K562 (cell line): ENCODE data around the gene BOLA1. TPM values are rescaled to one million over a fixed set of nuclear protein-coding genes. Genes with fewer than 3 reads are reported as not detected.
"Not testable (repeated sequence)": the region's sequence is repeated elsewhere in the genome, so short reads cannot be mapped to it uniquely, and the experiment has no call there.

Experiments used
- ATAC-seq: fragments of 200-7000 bp; cut with Tn5 transposase; 3 replicates; pipeline ENCODE4 v1.9.1; 2020; ENCODE audit warnings: moderate library complexity
- BruUV-seq: library from RNA; stranded (reverse); fragments of 400-500 nt; replicated peaks from 2 replicates; lab custom pipeline; 2021; lab: Mats Ljungman, UMichigan
- CTCF ChIA-PET: fragments of 300-600 bp; formaldehyde crosslinking; extraction: SDS; loops from one replicate; lab custom pipeline; 2021; ENCODE audit warnings: low intra/inter-chr PET ratio; lab: Yijun Ruan, JAX
- POLR2A ChIA-PET: fragments of 300-600, 350-650 bp; sonication (Branson Sonifier 250); formaldehyde crosslinking; extraction: SDS; loops from one replicate; lab custom pipeline; 2021; ENCODE audit warnings: antibody characterized with exemption, inconsistent platforms; lab: Yijun Ruan, JAX
- DNase-seq, 4 experiments: peaks; one replicate each; pipeline versions ENCODE4 v3.0.0 to v3.0.0-alpha.2; 2011 to 2018; ENCODE audit warnings: low spot score in 3 of 4, mixed read lengths in 3 of 4; ENCODE audit errors: extremely low read depth in 1 of 4
- FAIRE-seq: peaks from 2 replicates; lab custom pipeline; 2011; peaks lifted over from hg19 to GRCh38; lab: Jason Lieb, UNC
- H2AFZ ChIP-seq: 2 replicates; pipeline ENCODE4 v1.6.0; 2011; ENCODE audit warnings: low read depth, low read length, control low read depth, inconsistent platforms
- H3K27ac ChIP-seq: fragments of 200-600 bp; 3 replicates; pipeline ENCODE4 v1.8.0; 2011; ENCODE audit warnings: low read depth, mild to moderate bottlenecking, control low read depth, inconsistent platforms, low read length, moderate library complexity, mixed read lengths; ENCODE audit errors: extremely low read depth
- H3K27me3 ChIP-seq, 2 experiments: fragments of 300-600 bp in 1 of 2; 2 replicates in 1 of 2; 3 replicates in 1 of 2; pipeline versions ENCODE4 v1.6.0 to v1.8.0; 2011; ENCODE audit warnings: inconsistent platforms in 2 of 2, low read length in 2 of 2, mild to moderate bottlenecking in 1 of 2, mixed read lengths in 1 of 2, moderate library complexity in 1 of 2; ENCODE audit not compliant: control insufficient read depth in 2 of 2, insufficient read depth in 2 of 2
- H3K36me3 ChIP-seq: fragments of 300-600 bp; 3 replicates; pipeline ENCODE4 v1.8.0; 2011; ENCODE audit warnings: mild to moderate bottlenecking, low read length, inconsistent platforms; ENCODE audit not compliant: control insufficient read depth, insufficient read depth
- H3K4me1 ChIP-seq, 2 experiments: fragments of 200-600 bp in 1 of 2; replicated peaks in 1 of 2; 2 replicates in 1 of 2; 3 replicates in 1 of 2; pipeline versions ENCODE4 v1.5.1 to v1.8.0; 2011; ENCODE audit warnings: inconsistent platforms in 2 of 2, low read length in 2 of 2, mild to moderate bottlenecking in 1 of 2, mixed read lengths in 1 of 2, moderate library complexity in 1 of 2; ENCODE audit not compliant: control insufficient read depth in 2 of 2, insufficient read depth in 2 of 2
- H3K4me2 ChIP-seq: 2 replicates; pipeline ENCODE4 v1.6.1; 2011; ENCODE audit warnings: low read length, control low read depth, inconsistent platforms, mixed read lengths; ENCODE audit not compliant: insufficient read depth
- H3K4me3 ChIP-seq: fragments of 200-600 bp; sonication (generic), shearing (Covaris generic); 2 replicates; pipeline ENCODE4 v1.5.1; 2016; ENCODE audit warnings: control low read depth, inconsistent platforms
- H3K79me2 ChIP-seq: fragments of 200-600 bp; 3 replicates; pipeline ENCODE4 v1.8.0; 2011; ENCODE audit warnings: low read length, inconsistent platforms; ENCODE audit not compliant: control insufficient read depth, insufficient read depth
- H3K9ac ChIP-seq, 2 experiments: 2 replicates each; pipeline versions ENCODE4 v1.6.0 to v1.6.1; 2011; ENCODE audit warnings: low read depth in 2 of 2, low read length in 2 of 2, control low read depth in 1 of 2, inconsistent platforms in 1 of 2, mild to moderate bottlenecking in 1 of 2, mixed read lengths in 1 of 2; ENCODE audit not compliant: insufficient read depth in 1 of 2
- H3K9me1 ChIP-seq: one replicate; pipeline ENCODE4 v1.6.0; 2011; ENCODE audit warnings: inconsistent platforms, mild to moderate bottlenecking, low read length, moderate library complexity; ENCODE audit not compliant: control insufficient read depth, insufficient read depth
- H3K9me3 ChIP-seq: replicated peaks from 2 replicates; pipeline ENCODE4 v1.5.1; 2011; ENCODE audit warnings: low read depth, low read length, inconsistent platforms; ENCODE audit not compliant: control insufficient read depth, insufficient read depth
- H4K20me1 ChIP-seq: replicated peaks from 2 replicates; pipeline ENCODE4 v1.6.1; 2011; ENCODE audit warnings: low read length, inconsistent platforms, mixed read lengths; ENCODE audit not compliant: control insufficient read depth, insufficient read depth
- WGBS: fragments of 100-300 bp; shearing (Covaris generic); methylation state at CpG from one replicate; pipeline ENCODE4 v1.1.6; 2016; ENCODE audit warnings: low coverage, mixed read lengths; ENCODE audit not compliant: insufficient coverage; ENCODE audit errors: missing lambda C conversion rate; 5-methylcytosine and 5-hydroxymethylcytosine counted together
- in situ Hi-C: fragments of 300-500 bp; cut with MboI; formaldehyde crosslinking; loops from 4 replicates; pipeline ENCODE4 v1.15.0; 2018; ENCODE audit warnings: inconsistent platforms, mixed read lengths
- intact Hi-C: fragments of 100-400 bp; cut with micrococcal nuclease; formaldehyde crosslinking; loops from 2 replicates; pipeline ENCODE4 v1.14.2; 2022
- polyA plus RNA-seq, 8 experiments: library from polyadenylated mRNA; depleted of rRNA in 4 of 8; stranded (reverse) in 5 of 8; unstranded in 3 of 8; fragments of >200 nt; fragmentation: Nextera tagmentation in 2 of 8; fragmentation: Illumina TruSeq in 1 of 8; extraction: Ambion mirVana in 2 of 8; extraction: Trizol in 1 of 8; gene quantifications; 2 replicates each; pipeline versions ENCODE4 v1.2.1 to v1.2.3, GENCODE V29; 2011 to 2014; ENCODE audit warnings: inconsistent platforms in 1 of 8, missing spikeins in 1 of 8
- total RNA-seq, 7 experiments: library from RNA; depleted of rRNA in 6 of 7; stranded (reverse); fragments of >200 nt in 6 of 7; fragmentation: Illumina TruSeq in 2 of 7; extraction: Trizol in 2 of 7; gene quantifications; 2 replicates each; pipeline versions ENCODE4 v1.2.1 to v1.2.3, GENCODE V29; 2011 to 2021; ENCODE audit warnings: low replicate concordance in 1 of 7

Gene BOLA1
- total and polyA plus RNA-seq, 9 of the 15 experiments (the other 6 are each of a cell fraction or from before 2014, with no cell fraction given), result 0.18 to 1.2 (median 0.40) TPM; not detected in 2

GRCh38 chr1:149851585-149852213 lies 47.7 kb upstream of the BOLA1 start:
- H3K4me2 ChIP-seq, H3K4me3 ChIP-seq, FAIRE-seq, BruUV-seq, in situ Hi-C loops, CTCF ChIA-PET, DNase-seq, H3K9me1 ChIP-seq, H3K9me3 ChIP-seq, H2AFZ ChIP-seq, POLR2A ChIA-PET, H3K9ac ChIP-seq, H3K27ac ChIP-seq, intact Hi-C loops, H3K27me3 ChIP-seq: not testable (repeated sequence)
- Histone ChIP-seq H3K79me2 (peaks cover 35% of the 10 kb centered on the region), H3K4me1 (peaks cover 5 to 13% of the 10 kb centered on the region in 2 experiments; a peak in 4 of 5 replicates), H4K20me1 (peaks cover 12% of the 10 kb centered on the region), H3K36me3 (peaks cover 15% of the 10 kb centered on the region; the same call in 2 of the 3 replicates)
- no CpG with 5 or more reads among the region's 53 CpGs for WGBS
- peak; percentile 25 for ATAC-seq

- DNase-seq, H3K4me3 ChIP-seq, CTCF ChIA-PET, in situ Hi-C loops, POLR2A ChIA-PET, H3K4me2 ChIP-seq, H2AFZ ChIP-seq, H3K9me3 ChIP-seq, intact Hi-C loops, H3K9ac ChIP-seq, H3K27ac ChIP-seq, H3K36me3 ChIP-seq, H3K4me1 ChIP-seq, H3K27me3 ChIP-seq, BruUV-seq, H3K9me1 ChIP-seq: not testable (repeated sequence)
- Histone ChIP-seq H3K79me2 (peaks cover 29% of the 10 kb centered on the region), H4K20me1 (peaks cover 12% of the 10 kb centered on the region)
- peak; percentile 92 for FAIRE-seq
- no CpG with 5 or more reads among the region's 26 CpGs for WGBS
- peak; percentile 35 for ATAC-seq
Measured at GRCh38 chr1:149852263-149852662, 47.1 kb upstream of the BOLA1 start.

GRCh38 chr1:149860271-149860670 lies 39.1 kb upstream of the BOLA1 start:
- no CpG with 5 or more reads among the region's 15 CpGs for WGBS
- H3K4me1 ChIP-seq, FAIRE-seq, H3K9ac ChIP-seq, POLR2A ChIA-PET, H3K27ac ChIP-seq, H3K27me3 ChIP-seq, CTCF ChIA-PET, DNase-seq, H3K4me2 ChIP-seq, H3K79me2 ChIP-seq, H2AFZ ChIP-seq, intact Hi-C loops, H3K9me3 ChIP-seq, ATAC-seq, H3K4me3 ChIP-seq, H4K20me1 ChIP-seq, BruUV-seq, H3K36me3 ChIP-seq, in situ Hi-C loops, H3K9me1 ChIP-seq: not testable (repeated sequence)
